SK-N-SH (cell line): ENCODE measurements around the gene BAD. TPM values are rescaled to one million over a fixed set of nuclear protein-coding genes. Genes with fewer than 3 reads are reported as not detected.

ENCODE experiments used
- CTCF ChIA-PET: fragments of 300-600, 350-600 bp; formaldehyde crosslinking; extraction: SDS; loops from one replicate; lab custom pipeline; 2021; lab: Yijun Ruan, JAX
- POLR2A ChIA-PET: fragments of 350-600 bp; sonication (Branson Sonifier 250); formaldehyde crosslinking; extraction: SDS; loops from one replicate; lab custom pipeline; 2020; ENCODE audit warnings: antibody characterized with exemption, inconsistent platforms; lab: Yijun Ruan, JAX
- DNase-seq: peaks from one replicate; pipeline ENCODE4 v3.0.0; 2012
- H2AFZ ChIP-seq: fragments of 200-600 bp; sonication (generic); 2 replicates; pipeline ENCODE4 v1.8.1; 2016; ENCODE audit warnings: antibody characterized with exemption, mild to moderate bottlenecking, low read depth
- H3F3A ChIP-seq: fragments of 200-600 bp; sonication (generic); replicated peaks from 2 replicates; pipeline ENCODE3; 2016; ENCODE audit warnings: antibody characterized with exemption, mild to moderate bottlenecking; ENCODE audit not compliant: insufficient read depth
- H3K27ac ChIP-seq, 2 experiments: fragments of 200-500 bp in 1 of 2; fragments of 200-600 bp in 1 of 2; sonication (Bioruptor generic) in 1 of 2; sonication (generic), shearing (Covaris generic) in 1 of 2; 2 replicates each; pipeline versions ENCODE4 v1.5.1 to v1.6.1; 2014 to 2016; ENCODE audit warnings: low read depth in 2 of 2, inconsistent platforms in 1 of 2, low read length in 1 of 2, mild to moderate bottlenecking in 1 of 2, mixed read lengths in 1 of 2
- H3K27me3 ChIP-seq: fragments of 200-600 bp; sonication (generic), shearing (Covaris generic); 2 replicates; pipeline ENCODE4 v1.6.1; 2016; ENCODE audit warnings: mixed run types; ENCODE audit not compliant: insufficient read depth
- H3K36me3 ChIP-seq, 2 experiments: fragments of 200-500 bp in 1 of 2; fragments of 200-600 bp in 1 of 2; sonication (Bioruptor generic) in 1 of 2; sonication (generic) in 1 of 2; replicated peaks in 1 of 2; 2 replicates each; pipeline versions ENCODE3 to v1.5.1; 2014 to 2016; ENCODE audit warnings: low read length in 1 of 2, mild to moderate bottlenecking in 1 of 2; ENCODE audit not compliant: insufficient read depth in 2 of 2, control insufficient read depth in 1 of 2
- H3K4me1 ChIP-seq, 2 experiments: fragments of 200-500 bp in 1 of 2; fragments of 200-600 bp in 1 of 2; sonication (Bioruptor generic) in 1 of 2; sonication (generic), shearing (Covaris generic) in 1 of 2; 2 replicates each; pipeline versions ENCODE4 v1.5.1 to v1.6.1; 2014 to 2016; ENCODE audit warnings: low read depth in 1 of 2, low read length in 1 of 2, mixed run types in 1 of 2; ENCODE audit not compliant: insufficient read depth in 2 of 2, control insufficient read depth in 1 of 2
- H3K4me2 ChIP-seq: fragments of 200-600 bp; sonication (generic), shearing (Covaris generic); 2 replicates; pipeline ENCODE4 v1.6.1; 2017; ENCODE audit warnings: mixed run types
- H3K4me3 ChIP-seq, 2 experiments: fragments of 200-500 bp in 1 of 2; fragments of 200-600 bp in 1 of 2; sonication (Bioruptor generic) in 1 of 2; sonication (generic), shearing (Covaris generic) in 1 of 2; 2 replicates each; pipeline versions ENCODE4 v1.5.1 to v1.8.1; 2014 to 2016; ENCODE audit warnings: low read depth in 2 of 2, inconsistent platforms in 1 of 2, low read length in 1 of 2, mild to moderate bottlenecking in 1 of 2, mixed read lengths in 1 of 2, moderate library complexity in 1 of 2
- H3K79me2 ChIP-seq: fragments of 200-600 bp; sonication (generic); 2 replicates; pipeline ENCODE4 v1.8.1; 2017; ENCODE audit warnings: mild to moderate bottlenecking; ENCODE audit not compliant: insufficient read depth
- H3K9ac ChIP-seq: fragments of 200-600 bp; sonication (generic); 2 replicates; pipeline ENCODE4 v1.6.1; 2017; ENCODE audit warnings: mixed run types
- H3K9me2 ChIP-seq: fragments of 200-600 bp; sonication (generic); 2 replicates; pipeline ENCODE4 v1.6.1; 2017; ENCODE audit warnings: mixed run types
- H3K9me3 ChIP-seq: fragments of 200-600 bp; sonication (generic); 2 replicates; pipeline ENCODE4 v1.6.1; 2017; ENCODE audit warnings: mixed run types, mild to moderate bottlenecking, moderate library complexity
- H4K20me1 ChIP-seq: fragments of 200-600 bp; sonication (generic); 2 replicates; pipeline ENCODE4 v1.6.1; 2017; ENCODE audit warnings: mild to moderate bottlenecking, mixed run types; ENCODE audit not compliant: insufficient read depth
- EP300 ChIP-seq, 2 experiments: IDR thresholded peaks; 2 replicates each; pipeline versions ENCODE4 v1.4.0 to v1.6.1; 2012; ENCODE audit warnings: borderline replicate concordance in 1 of 2, low read depth in 1 of 2, low read length in 1 of 2
- EZH2phosphoT487 ChIP-seq: fragments of 200-600 bp; sonication (generic); IDR thresholded peaks from 2 replicates; pipeline ENCODE4 v1.6.1; 2017; ENCODE audit warnings: low read depth, mixed run types, mild to moderate bottlenecking, antibody characterized with exemption, moderate library complexity, borderline replicate concordance
- FOXJ3 ChIP-seq: sonication (generic); formaldehyde crosslinking; IDR thresholded peaks from 2 replicates; pipeline ENCODE4 v1.5.1; 2020; ENCODE audit warnings: mild to moderate bottlenecking, missing genetic modification reagents
- FOXM1 ChIP-seq: IDR thresholded peaks from 2 replicates; pipeline ENCODE4 v1.4.0; 2012; ENCODE audit warnings: low read depth, mild to moderate bottlenecking
- GATA2 ChIP-seq: sonication (generic); formaldehyde crosslinking; IDR thresholded peaks from 2 replicates; pipeline ENCODE4 v1.5.0; 2020; ENCODE audit warnings: mild to moderate bottlenecking, missing genetic modification reagents
- IRF3 ChIP-seq: fragments of 150-350 bp; IDR thresholded peaks from 2 replicates; pipeline ENCODE4 v1.6.1; 2016; ENCODE audit warnings: mild to moderate bottlenecking, low read depth, low read length
- MEF2A ChIP-seq: IDR thresholded peaks from 2 replicates; pipeline ENCODE4 v1.4.0; 2012; ENCODE audit warnings: low read depth, borderline replicate concordance
- NFIC ChIP-seq: IDR thresholded peaks from 2 replicates; pipeline ENCODE4 v1.4.0; 2012; ENCODE audit warnings: borderline replicate concordance
- RFX5 ChIP-seq: IDR thresholded peaks from 2 replicates; pipeline ENCODE4 v1.6.1; 2012; ENCODE audit warnings: mild to moderate bottlenecking, improper control_type of control experiment, low read length
- SMC3 ChIP-seq: IDR thresholded peaks from 2 replicates; pipeline ENCODE4 v1.6.1; 2012; ENCODE audit warnings: low read depth, low read length, improper control_type of control experiment
- TAF1 ChIP-seq: IDR thresholded peaks from 2 replicates; pipeline ENCODE4 v1.6.1; 2012; ENCODE audit warnings: low read depth, mild to moderate bottlenecking, low read length, moderate library complexity, borderline replicate concordance
- TCF12 ChIP-seq: IDR thresholded peaks from 2 replicates; pipeline ENCODE4 v1.4.0; 2012
- WGBS: methylation state at CpG from one replicate; pipeline ENCODE4 v1.1.6; 2017; ENCODE audit warnings: low lambda C conversion rate; 5-methylcytosine and 5-hydroxymethylcytosine counted together
- polyA plus RNA-seq, 3 experiments: library from polyadenylated mRNA; depleted of rRNA; stranded (reverse); fragments of >200 nt; gene quantifications; 2 replicates each; pipeline ENCODE4 v1.2.3, GENCODE V29; 2012
- TF ChIP-seq, protein P1 (sequence below): IDR thresholded peaks from 2 replicates; pipeline ENCODE4 v1.4.0; 2012; ENCODE audit warnings: low read depth, borderline replicate concordance

Gene BAD
- polyA plus RNA-seq, 1 of the 3 experiments (the other 2 are of a cell fraction), result 80.9 TPM

- no peak overlapping the region for H3K9ac ChIP-seq
- H4K20me1 ChIP-seq, result peaks cover 14% of the 10 kb centered on the region
- H3K4me1 ChIP-seq, result peaks cover 14 to 41% of the 10 kb centered on the region in 2 experiments; a peak in 2 of 4 replicates
- H3K4me3 ChIP-seq, result no peak overlapping the region
- no peaks in the 10 kb centered on the region for H3K9me3 ChIP-seq
- POLR2A ChIA-PET, result interaction anchor here (1.0 to 12.4 kb wide), 3 partner anchors 9 to 20 kb away, joined by 3 to 112 read pairs (median 34); partner anchors contain the start of gene FKBP2
- H3K27ac ChIP-seq, result no peak overlapping the region
- CTCF ChIA-PET, result interaction anchor here (1.0 to 4.6 kb wide), 12 partner anchors 13 to 861 kb away, joined by 4 to 119 read pairs (median 11); partner anchors contain the start of genes ESRRA, KCNK4, NUDT22 and TRPT1
- no peaks in the 10 kb centered on the region for H3K27me3 ChIP-seq
- no peak overlapping the region for H3K4me2 ChIP-seq
- peaks cover 46% of the 10 kb centered on the region for H3K79me2 ChIP-seq
- H3F3A ChIP-seq, result peaks cover 5% of the 10 kb centered on the region
- H2AFZ ChIP-seq, result no peak overlapping the region
- H3K9me2 ChIP-seq, result no peaks in the 10 kb centered on the region
- WGBS, result 84% methylated on average over 6 of the region's 8 CpGs
- H3K36me3 ChIP-seq, result peaks cover 0 to 9% of the 10 kb centered on the region in 2 experiments
- DNase-seq, result no peak
- no peak for TF ChIP-seq EP300 (IDR thresholded peaks at IDR 0.05; ENCODE audit: borderline replicate concordance in 1 of 2, low read depth in 1 of 2, low read length in 1 of 2)
- TF ChIP-seq RFX5, result no peak
- no peak for TF ChIP-seq FOXJ3 (CRISPR knock-in tag)
- TF ChIP-seq EZH2phosphoT487, result no peak
- TF ChIP-seq GATA2 (CRISPR knock-in tag), result no peak
- TF ChIP-seq MEF2A, result no peak
These were observed 34.7 kb downstream of the BAD start for GRCh38 chr11:64249563-64250414.

GRCh38 chr11:64249038-64249437 is 35.4 kb downstream of the BAD start:
- H3K9me2 ChIP-seq, result no peaks in the 10 kb centered on the region
- H3K79me2 ChIP-seq, result peaks cover 48% of the 10 kb centered on the region
- peaks cover 14% of the 10 kb centered on the region for H4K20me1 ChIP-seq
- CTCF ChIA-PET, result interaction anchor here (3.7 to 4.6 kb wide), 3 partner anchors 14 to 45 kb away, joined by 25 to 119 read pairs (median 89); no protein-coding TSS in a partner anchor
- H3F3A ChIP-seq, result peaks cover 5% of the 10 kb centered on the region
- no peak for DNase-seq
- POLR2A ChIA-PET, result interaction anchor here (12.4 kb wide), 1 partner anchor 21 kb away, joined by 112 read pairs; no protein-coding TSS in a partner anchor
- peaks cover 3 to 7% of the 10 kb centered on the region in 2 experiments for H3K36me3 ChIP-seq
- TF ChIP-seq EP300 (IDR thresholded peaks at IDR 0.05; ENCODE audit: borderline replicate concordance in 1 of 2, low read depth in 1 of 2, low read length in 1 of 2) (no peak), IRF3 (no peak), NFIC (no peak), TAF1 (no peak), SMC3 (no peak), MEF2A (no peak), TCF12 (no peak), FOXM1 (no peak)
- TF ChIP-seq, protein P1, sequence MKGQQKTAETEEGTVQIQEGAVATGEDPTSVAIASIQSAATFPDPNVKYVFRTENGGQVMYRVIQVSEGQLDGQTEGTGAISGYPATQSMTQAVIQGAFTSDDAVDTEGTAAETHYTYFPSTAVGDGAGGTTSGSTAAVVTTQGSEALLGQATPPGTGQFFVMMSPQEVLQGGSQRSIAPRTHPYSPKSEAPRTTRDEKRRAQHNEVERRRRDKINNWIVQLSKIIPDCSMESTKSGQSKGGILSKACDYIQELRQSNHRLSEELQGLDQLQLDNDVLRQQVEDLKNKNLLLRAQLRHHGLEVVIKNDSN, result no peak
- TF ChIP-seq, all 33 proteins: peak for 0
- H3K9ac ChIP-seq, result no peak overlapping the region
- H3K4me2 ChIP-seq, result no peak overlapping the region
- H3K9me3 ChIP-seq, result no peaks in the 10 kb centered on the region
- no peak overlapping the region for H3K27ac ChIP-seq
- 94% methylated on average over 4 of the region's 4 CpGs for WGBS
- H3K4me1 ChIP-seq, result peaks cover 16 to 47% of the 10 kb centered on the region in 2 experiments; a peak in 2 of 4 replicates
- no peaks in the 10 kb centered on the region for H3K27me3 ChIP-seq
- no peak overlapping the region for H2AFZ ChIP-seq
- no peak overlapping the region for H3K4me3 ChIP-seq
